OCI-LY1 (cell line): ENCODE measurements around the gene FAM181B.

Experiments used
- EZH2 ChIP-seq: fragments of 200-600 bp; sonication (generic), shearing (Covaris generic); IDR thresholded peaks from 2 replicates; pipeline ENCODE4 v1.8.0; 2017; ENCODE audit warnings: borderline replicate concordance, mixed run types, mild to moderate bottlenecking, antibody characterized with exemption, low read length, moderate library complexity, mixed read lengths
- TF ChIP-seq, protein P1 (sequence below): fragments of 200-600 bp; sonication (generic), shearing (Covaris generic); IDR thresholded peaks from 2 replicates; pipeline ENCODE4 v1.5.1; 2017; ENCODE audit warnings: mild to moderate bottlenecking, antibody characterized with exemption, low read length, moderate library complexity, mixed read lengths

DNA sequence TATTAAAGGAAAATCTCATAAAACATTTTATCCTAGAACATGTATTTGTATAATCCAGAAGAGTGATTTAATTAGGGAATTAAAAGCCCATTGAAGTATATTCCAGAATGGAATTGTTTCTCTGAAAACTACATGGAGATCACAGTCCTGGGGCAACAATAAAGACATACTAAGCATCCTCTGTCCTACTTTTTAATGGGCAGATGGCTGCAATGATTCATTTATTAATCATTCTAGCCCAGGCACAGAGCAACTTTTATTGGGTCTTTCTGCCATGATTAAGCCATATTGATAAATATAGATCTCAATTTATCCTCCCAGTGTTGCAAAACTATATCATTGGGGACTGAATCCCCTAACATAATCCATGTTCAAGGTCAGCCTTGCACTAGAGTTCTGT, 22.0 kb downstream of the FAM181B start:
- TF ChIP-seq EZH2 = no peak
- TF ChIP-seq, protein P1, sequence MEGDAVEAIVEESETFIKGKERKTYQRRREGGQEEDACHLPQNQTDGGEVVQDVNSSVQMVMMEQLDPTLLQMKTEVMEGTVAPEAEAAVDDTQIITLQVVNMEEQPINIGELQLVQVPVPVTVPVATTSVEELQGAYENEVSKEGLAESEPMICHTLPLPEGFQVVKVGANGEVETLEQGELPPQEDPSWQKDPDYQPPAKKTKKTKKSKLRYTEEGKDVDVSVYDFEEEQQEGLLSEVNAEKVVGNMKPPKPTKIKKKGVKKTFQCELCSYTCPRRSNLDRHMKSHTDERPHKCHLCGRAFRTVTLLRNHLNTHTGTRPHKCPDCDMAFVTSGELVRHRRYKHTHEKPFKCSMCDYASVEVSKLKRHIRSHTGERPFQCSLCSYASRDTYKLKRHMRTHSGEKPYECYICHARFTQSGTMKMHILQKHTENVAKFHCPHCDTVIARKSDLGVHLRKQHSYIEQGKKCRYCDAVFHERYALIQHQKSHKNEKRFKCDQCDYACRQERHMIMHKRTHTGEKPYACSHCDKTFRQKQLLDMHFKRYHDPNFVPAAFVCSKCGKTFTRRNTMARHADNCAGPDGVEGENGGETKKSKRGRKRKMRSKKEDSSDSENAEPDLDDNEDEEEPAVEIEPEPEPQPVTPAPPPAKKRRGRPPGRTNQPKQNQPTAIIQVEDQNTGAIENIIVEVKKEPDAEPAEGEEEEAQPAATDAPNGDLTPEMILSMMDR = no peak
